ENCODE results near the gene EMC10.

DNA sequence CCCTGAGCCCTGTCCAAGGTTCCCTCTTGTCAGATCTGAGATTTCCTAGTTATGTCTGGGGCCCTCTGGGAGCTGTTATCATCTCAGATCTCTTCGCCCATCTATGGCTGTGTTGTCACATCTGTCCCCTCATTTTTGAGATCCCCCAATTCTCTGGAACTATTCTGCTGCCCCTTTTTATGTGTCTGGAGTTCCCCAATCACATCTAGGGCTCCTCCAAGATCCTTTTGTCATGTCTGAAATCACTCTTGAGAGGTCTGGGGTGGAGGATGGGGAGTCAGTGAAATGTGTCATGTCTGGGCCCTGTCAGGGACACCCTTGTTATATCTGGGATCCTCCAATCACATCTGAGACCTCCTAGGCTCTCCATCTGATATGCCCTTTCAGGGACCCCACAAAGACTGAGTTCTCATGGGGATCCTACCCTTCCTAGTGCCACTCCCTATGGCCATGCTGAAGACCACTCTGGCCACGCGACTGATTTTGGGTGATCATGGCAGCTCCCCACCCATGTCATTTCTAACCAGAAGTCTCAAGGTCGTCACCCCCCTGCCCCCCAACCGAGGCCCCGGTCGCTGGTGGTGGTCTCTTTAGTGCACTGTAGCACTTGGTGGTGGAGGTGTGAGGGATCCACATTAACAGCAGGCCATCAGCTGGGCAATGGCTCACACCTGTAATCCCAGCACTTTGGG is 47.4 kb upstream of the EMC10 start:
- TF ChIP-seq, protein P1, sequence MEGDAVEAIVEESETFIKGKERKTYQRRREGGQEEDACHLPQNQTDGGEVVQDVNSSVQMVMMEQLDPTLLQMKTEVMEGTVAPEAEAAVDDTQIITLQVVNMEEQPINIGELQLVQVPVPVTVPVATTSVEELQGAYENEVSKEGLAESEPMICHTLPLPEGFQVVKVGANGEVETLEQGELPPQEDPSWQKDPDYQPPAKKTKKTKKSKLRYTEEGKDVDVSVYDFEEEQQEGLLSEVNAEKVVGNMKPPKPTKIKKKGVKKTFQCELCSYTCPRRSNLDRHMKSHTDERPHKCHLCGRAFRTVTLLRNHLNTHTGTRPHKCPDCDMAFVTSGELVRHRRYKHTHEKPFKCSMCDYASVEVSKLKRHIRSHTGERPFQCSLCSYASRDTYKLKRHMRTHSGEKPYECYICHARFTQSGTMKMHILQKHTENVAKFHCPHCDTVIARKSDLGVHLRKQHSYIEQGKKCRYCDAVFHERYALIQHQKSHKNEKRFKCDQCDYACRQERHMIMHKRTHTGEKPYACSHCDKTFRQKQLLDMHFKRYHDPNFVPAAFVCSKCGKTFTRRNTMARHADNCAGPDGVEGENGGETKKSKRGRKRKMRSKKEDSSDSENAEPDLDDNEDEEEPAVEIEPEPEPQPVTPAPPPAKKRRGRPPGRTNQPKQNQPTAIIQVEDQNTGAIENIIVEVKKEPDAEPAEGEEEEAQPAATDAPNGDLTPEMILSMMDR (IDR thresholded peaks at IDR 0.05), result no peak
- TF ChIP-seq POLR2AphosphoS5 (IDR thresholded peaks at IDR 0.05), result no peak
- TF ChIP-seq POLR2A (IDR thresholded peaks at IDR 0.05), result no peak

All from suprapubic skin (tissue), 4 donors.